Neural progenitor cell (in vitro differentiated cells): ENCODE data around the gene COL25A1.

Experiments
- CTCF ChIP-seq: fragments of 200-600 bp; sonication (generic); IDR thresholded peaks from 2 replicates; pipeline ENCODE4 v1.5.1; 2017; ENCODE audit warnings: antibody characterized with exemption, mild to moderate bottlenecking
- EZH2 ChIP-seq: fragments of 200-600 bp; sonication (generic); IDR thresholded peaks from 2 replicates; pipeline ENCODE4 v1.6.1; 2017; ENCODE audit warnings: antibody characterized with exemption, mild to moderate bottlenecking, moderate library complexity
- EZH2phosphoT487 ChIP-seq: fragments of 200-600 bp; sonication (generic); IDR thresholded peaks from 2 replicates; pipeline ENCODE4 v1.6.1; 2017; ENCODE audit warnings: antibody characterized with exemption

GRCh38 chr4:108881190-108881589, 421.3 kb downstream of the COL25A1 start:
- no peak for TF ChIP-seq CTCF
- no peak for TF ChIP-seq EZH2
- no peak for TF ChIP-seq EZH2phosphoT487
